ENCODE measurements around the gene ZNF639.
"Not testable (repeated sequence)": the region's sequence is repeated elsewhere in the genome, so short reads cannot be mapped to it uniquely, and the experiment has no call there.

The ZNF639 gene

GRCh38 chr3:179292450-179292849 lies 30.4 kb upstream of the ZNF639 start:
- no peaks in the 10 kb centered on the region for H3K9me3 ChIP-seq (ENCODE audit: control insufficient read depth, insufficient read depth, low read length)
- H3K4me3 ChIP-seq (ENCODE audit: low read depth, low read length), result no peak overlapping the region
- no peaks in the 10 kb centered on the region for H3K36me3 ChIP-seq (ENCODE audit: control insufficient read depth, insufficient read depth, low read length)
- H3K9ac ChIP-seq (ENCODE audit: low read depth, low read length), result no peak overlapping the region
- H3K27me3 ChIP-seq (ENCODE audit: control insufficient read depth, insufficient read depth, low read length), result no peaks in the 10 kb centered on the region
- no peaks in the 10 kb centered on the region for H3K4me1 ChIP-seq (ENCODE audit: control insufficient read depth, insufficient read depth, low read length)

- Histone ChIP-seq H3K36me3 (ENCODE audit: control insufficient read depth, insufficient read depth, low read length) (no peaks in the 10 kb centered on the region), H3K4me3 (ENCODE audit: low read depth, low read length) (no peak overlapping the region), H3K9ac (ENCODE audit: low read depth, low read length) (no peak overlapping the region), H3K9me3 (ENCODE audit: control insufficient read depth, insufficient read depth, low read length) (no peaks in the 10 kb centered on the region), H3K4me1 (ENCODE audit: control insufficient read depth, insufficient read depth, low read length) (no peaks in the 10 kb centered on the region), H3K27me3 (ENCODE audit: control insufficient read depth, insufficient read depth, low read length) (no peaks in the 10 kb centered on the region)
Measured at GRCh38 chr3:179297971-179298725, 24.7 kb upstream of the ZNF639 start.

GRCh38 chr3:179299316-179299715 lies 23.5 kb upstream of the ZNF639 start:
- no peak overlapping the region for H3K4me3 ChIP-seq (ENCODE audit: low read depth, low read length)
- H3K4me1 ChIP-seq (ENCODE audit: control insufficient read depth, insufficient read depth, low read length), result no peaks in the 10 kb centered on the region
- H3K9me3 ChIP-seq (ENCODE audit: control insufficient read depth, insufficient read depth, low read length), result no peaks in the 10 kb centered on the region
- H3K27me3 ChIP-seq (ENCODE audit: control insufficient read depth, insufficient read depth, low read length), result no peaks in the 10 kb centered on the region
- H3K36me3 ChIP-seq (ENCODE audit: control insufficient read depth, insufficient read depth, low read length), result no peaks in the 10 kb centered on the region
- no peak overlapping the region for H3K9ac ChIP-seq (ENCODE audit: low read depth, low read length)

- H3K9ac ChIP-seq (ENCODE audit: low read depth, low read length), result no peak overlapping the region
- no peaks in the 10 kb centered on the region for H3K4me1 ChIP-seq (ENCODE audit: control insufficient read depth, insufficient read depth, low read length)
- no peaks in the 10 kb centered on the region for H3K36me3 ChIP-seq (ENCODE audit: control insufficient read depth, insufficient read depth, low read length)
- no peaks in the 10 kb centered on the region for H3K9me3 ChIP-seq (ENCODE audit: control insufficient read depth, insufficient read depth, low read length)
- no peak overlapping the region for H3K4me3 ChIP-seq (ENCODE audit: low read depth, low read length)
- no peaks in the 10 kb centered on the region for H3K27me3 ChIP-seq (ENCODE audit: control insufficient read depth, insufficient read depth, low read length)
Measured at GRCh38 chr3:179299999-179300613, 22.7 kb upstream of the ZNF639 start.

GRCh38 chr3:179301645-179302044 lies 21.2 kb upstream of the ZNF639 start:
- no peaks in the 10 kb centered on the region for H3K27me3 ChIP-seq (ENCODE audit: control insufficient read depth, insufficient read depth, low read length)
- no peaks in the 10 kb centered on the region for H3K36me3 ChIP-seq (ENCODE audit: control insufficient read depth, insufficient read depth, low read length)
- H3K9me3 ChIP-seq (ENCODE audit: control insufficient read depth, insufficient read depth, low read length), result no peaks in the 10 kb centered on the region
- H3K4me1 ChIP-seq (ENCODE audit: control insufficient read depth, insufficient read depth, low read length), result no peaks in the 10 kb centered on the region
- no peak overlapping the region for H3K9ac ChIP-seq (ENCODE audit: low read depth, low read length)
- no peak overlapping the region for H3K4me3 ChIP-seq (ENCODE audit: low read depth, low read length)

GRCh38 chr3:179302111-179302510 lies 20.7 kb upstream of the ZNF639 start:
- H3K36me3 ChIP-seq (ENCODE audit: control insufficient read depth, insufficient read depth, low read length), result no peaks in the 10 kb centered on the region
- H3K9ac ChIP-seq (ENCODE audit: low read depth, low read length), result no peak overlapping the region
- H3K4me1 ChIP-seq (ENCODE audit: control insufficient read depth, insufficient read depth, low read length), result no peaks in the 10 kb centered on the region
- H3K9me3 ChIP-seq (ENCODE audit: control insufficient read depth, insufficient read depth, low read length), result no peaks in the 10 kb centered on the region
- no peaks in the 10 kb centered on the region for H3K27me3 ChIP-seq (ENCODE audit: control insufficient read depth, insufficient read depth, low read length)
- H3K4me3 ChIP-seq (ENCODE audit: low read depth, low read length), result no peak overlapping the region

- Histone ChIP-seq H3K36me3 (ENCODE audit: control insufficient read depth, insufficient read depth, low read length) (no peaks in the 10 kb centered on the region), H3K9me3 (ENCODE audit: control insufficient read depth, insufficient read depth, low read length) (no peaks in the 10 kb centered on the region), H3K27me3 (ENCODE audit: control insufficient read depth, insufficient read depth, low read length) (no peaks in the 10 kb centered on the region), H3K9ac (ENCODE audit: low read depth, low read length) (no peak overlapping the region), H3K4me3 (ENCODE audit: low read depth, low read length) (no peak overlapping the region), H3K4me1 (ENCODE audit: control insufficient read depth, insufficient read depth, low read length) (no peaks in the 10 kb centered on the region)
Measured at GRCh38 chr3:179304605-179305004, 18.2 kb upstream of the ZNF639 start.

- H3K27me3 ChIP-seq (ENCODE audit: control insufficient read depth, insufficient read depth, low read length); H3K9ac ChIP-seq (ENCODE audit: low read depth, low read length); H3K4me1 ChIP-seq (ENCODE audit: control insufficient read depth, insufficient read depth, low read length); H3K9me3 ChIP-seq (ENCODE audit: control insufficient read depth, insufficient read depth, low read length); H3K4me3 ChIP-seq (ENCODE audit: low read depth, low read length); H3K36me3 ChIP-seq (ENCODE audit: control insufficient read depth, insufficient read depth, low read length): not testable (repeated sequence)
Measured at GRCh38 chr3:179307362-179307761, 15.5 kb upstream of the ZNF639 start.

- H3K4me3 ChIP-seq (ENCODE audit: low read depth, low read length), result no peak overlapping the region
- H3K4me1 ChIP-seq (ENCODE audit: control insufficient read depth, insufficient read depth, low read length), result no peaks in the 10 kb centered on the region
- H3K36me3 ChIP-seq (ENCODE audit: control insufficient read depth, insufficient read depth, low read length), result no peaks in the 10 kb centered on the region
- no peaks in the 10 kb centered on the region for H3K9me3 ChIP-seq (ENCODE audit: control insufficient read depth, insufficient read depth, low read length)
- no peak overlapping the region for H3K9ac ChIP-seq (ENCODE audit: low read depth, low read length)
- no peaks in the 10 kb centered on the region for H3K27me3 ChIP-seq (ENCODE audit: control insufficient read depth, insufficient read depth, low read length)
Measured at GRCh38 chr3:179308001-179308400, 14.8 kb upstream of the ZNF639 start.

GRCh38 chr3:179309225-179310078 lies 13.4 kb upstream of the ZNF639 start:
- no peak overlapping the region for H3K4me3 ChIP-seq (ENCODE audit: low read depth, low read length)
- H3K4me1 ChIP-seq (ENCODE audit: control insufficient read depth, insufficient read depth, low read length), result no peaks in the 10 kb centered on the region
- no peak overlapping the region for H3K9ac ChIP-seq (ENCODE audit: low read depth, low read length)
- no peaks in the 10 kb centered on the region for H3K27me3 ChIP-seq (ENCODE audit: control insufficient read depth, insufficient read depth, low read length)
- no peaks in the 10 kb centered on the region for H3K9me3 ChIP-seq (ENCODE audit: control insufficient read depth, insufficient read depth, low read length)
- no peaks in the 10 kb centered on the region for H3K36me3 ChIP-seq (ENCODE audit: control insufficient read depth, insufficient read depth, low read length)

- Histone ChIP-seq H3K27me3 (ENCODE audit: control insufficient read depth, insufficient read depth, low read length) (no peaks in the 10 kb centered on the region), H3K36me3 (ENCODE audit: control insufficient read depth, insufficient read depth, low read length) (no peaks in the 10 kb centered on the region), H3K4me3 (ENCODE audit: low read depth, low read length) (no peak overlapping the region), H3K4me1 (ENCODE audit: control insufficient read depth, insufficient read depth, low read length) (no peaks in the 10 kb centered on the region), H3K9ac (ENCODE audit: low read depth, low read length) (no peak overlapping the region), H3K9me3 (ENCODE audit: control insufficient read depth, insufficient read depth, low read length) (no peaks in the 10 kb centered on the region)
Measured at GRCh38 chr3:179318876-179319275, 4.0 kb upstream of the ZNF639 start.
